Activated T-cell treated with anti-CD3 and anti-CD28 coated beads, Interleukin-2, amount 50 U/mL, for 72 hours (primary cell): ENCODE measurements around the gene BBX. TPM values are rescaled to one million over a fixed set of nuclear protein-coding genes. Genes with fewer than 3 reads are reported as not detected.

Experiments
- ATAC-seq, 2 donors: fragments of 150-1000 bp; cut with Tn5 transposase; replicated peaks in 1 of 2; 2 replicates each; pipeline ENCODE4 v1.10.0; 2021; ENCODE audit warnings: moderate library complexity in 2 of 2, mild to moderate bottlenecking in 1 of 2
- DNase-seq, 2 donors: peaks; one replicate each; pipeline ENCODE4 v3.0.0; 2021 to 2022; ENCODE audit warnings: mixed read lengths in 1 of 2
- H3K27ac Mint-ChIP-seq: one replicate; pipeline ENCODE4 v1.8.0; 2022; ENCODE audit warnings: mild to moderate bottlenecking, moderate library complexity, mixed read lengths
- H3K27me3 Mint-ChIP-seq: one replicate; pipeline ENCODE4 v1.8.0; 2022; ENCODE audit warnings: low read depth, mixed read lengths
- H3K36me3 Mint-ChIP-seq, 2 donors: one replicate each; pipeline ENCODE4 v1.8.0; 2022; ENCODE audit warnings: mixed read lengths in 2 of 2, mild to moderate bottlenecking in 1 of 2; ENCODE audit not compliant: insufficient read depth in 2 of 2
- H3K4me1 Mint-ChIP-seq: one replicate; pipeline ENCODE4 v1.8.0; 2022; ENCODE audit warnings: low read depth, mixed read lengths
- H3K4me3 Mint-ChIP-seq, 2 donors: one replicate each; pipeline ENCODE4 v1.8.0; 2022; ENCODE audit warnings: mild to moderate bottlenecking in 2 of 2, mixed read lengths in 2 of 2, moderate library complexity in 2 of 2
- H3K9me3 Mint-ChIP-seq, 2 donors: one replicate each; pipeline ENCODE4 v1.8.0; 2022; ENCODE audit warnings: mixed read lengths in 2 of 2
- total RNA-seq, 2 donors: library from RNA; stranded (reverse); gene quantifications; one replicate each; pipeline ENCODE4 v1.2.3, GENCODE V29; 2022

Gene BBX
- total RNA-seq, 2 donors from 2014 or later, result 65.0 to 65.1 TPM

- Mint-ChIP-seq H3K27ac (no peak overlapping the region), H3K4me3 (no peak overlapping the region), H3K4me1 (no peaks in the 10 kb centered on the region), H3K9me3 (no peaks in the 10 kb centered on the region), H3K36me3 (no peaks in the 10 kb centered on the region), H3K27me3 (peaks cover 17% of the 10 kb centered on the region)
- ATAC-seq (no peak), DNase-seq (peak; percentile 37 to 42)
Observed at GRCh38 chr3:107846279-107846852, 323.6 kb downstream of the BBX start.

- Mint-ChIP-seq H3K4me1 (no peaks in the 10 kb centered on the region), H3K36me3 (no peaks in the 10 kb centered on the region), H3K4me3 (no peak overlapping the region), H3K27me3 (peaks cover 17% of the 10 kb centered on the region), H3K27ac (no peak overlapping the region), H3K9me3 (peaks cover 0 to 3% of the 10 kb centered on the region in 2 donors)
- DNase-seq, result no peak
- no peak for ATAC-seq
Observed at GRCh38 chr3:107847791-107848190, 325.0 kb downstream of the BBX start.

GRCh38 chr3:107848351-107848915 is 325.7 kb downstream of the BBX start:
- Mint-ChIP-seq H3K4me1 (no peaks in the 10 kb centered on the region), H3K9me3 (peaks cover 0 to 4% of the 10 kb centered on the region in 2 donors), H3K4me3 (no peak overlapping the region), H3K27ac (no peak overlapping the region), H3K27me3 (peaks cover 17% of the 10 kb centered on the region), H3K36me3 (no peaks in the 10 kb centered on the region)
- no peak for ATAC-seq
- DNase-seq, result no peak

GRCh38 chr3:107850681-107851080 is 327.9 kb downstream of the BBX start:
- H3K27ac Mint-ChIP-seq, result no peak overlapping the region
- H3K4me1 Mint-ChIP-seq, result no peaks in the 10 kb centered on the region
- H3K36me3 Mint-ChIP-seq, result no peaks in the 10 kb centered on the region
- DNase-seq (no peak), ATAC-seq (peak in 1 of 2 donors; percentile 65)
- peaks cover 17% of the 10 kb centered on the region for H3K27me3 Mint-ChIP-seq
- H3K9me3 Mint-ChIP-seq, result peaks cover 0 to 4% of the 10 kb centered on the region in 2 donors
- no peak overlapping the region for H3K4me3 Mint-ChIP-seq

- H3K9me3 Mint-ChIP-seq, result peaks cover 0 to 4% of the 10 kb centered on the region in 2 donors
- H3K27me3 Mint-ChIP-seq, result peaks cover 12% of the 10 kb centered on the region
- no peaks in the 10 kb centered on the region for H3K36me3 Mint-ChIP-seq
- no peaks in the 10 kb centered on the region for H3K4me1 Mint-ChIP-seq
- DNase-seq, result no peak
- no peak overlapping the region for H3K4me3 Mint-ChIP-seq
- H3K27ac Mint-ChIP-seq, result no peak overlapping the region
- ATAC-seq, result no peak
Observed at GRCh38 chr3:107853821-107854220, 331.1 kb downstream of the BBX start.

- no peak overlapping the region for H3K27ac Mint-ChIP-seq
- H3K4me1 Mint-ChIP-seq, result no peaks in the 10 kb centered on the region
- H3K4me3 Mint-ChIP-seq, result no peak overlapping the region
- no peaks in the 10 kb centered on the region for H3K36me3 Mint-ChIP-seq
- H3K9me3 Mint-ChIP-seq, result peaks cover 0 to 4% of the 10 kb centered on the region in 2 donors
- DNase-seq (no peak), ATAC-seq (no peak)
- peaks cover 5% of the 10 kb centered on the region for H3K27me3 Mint-ChIP-seq
Observed at GRCh38 chr3:107854733-107855132, 332.0 kb downstream of the BBX start.

GRCh38 chr3:107855710-107856109 is 332.9 kb downstream of the BBX start:
- DNase-seq (no peak), ATAC-seq (peak; percentile 54 to 58)
- peaks cover 5% of the 10 kb centered on the region for H3K27me3 Mint-ChIP-seq
- no peaks in the 10 kb centered on the region for H3K36me3 Mint-ChIP-seq
- H3K4me3 Mint-ChIP-seq, result no peak overlapping the region
- peaks cover 0 to 4% of the 10 kb centered on the region in 2 donors for H3K9me3 Mint-ChIP-seq
- no peaks in the 10 kb centered on the region for H3K4me1 Mint-ChIP-seq
- H3K27ac Mint-ChIP-seq, result no peak overlapping the region

GRCh38 chr3:107857854-107858253 is 335.1 kb downstream of the BBX start:
- no peak overlapping the region for H3K27ac Mint-ChIP-seq
- H3K27me3 Mint-ChIP-seq, result peaks cover 5% of the 10 kb centered on the region
- no peak overlapping the region for H3K4me3 Mint-ChIP-seq
- ATAC-seq (no peak), DNase-seq (no peak)
- H3K36me3 Mint-ChIP-seq, result no peaks in the 10 kb centered on the region
- no peaks in the 10 kb centered on the region for H3K4me1 Mint-ChIP-seq
- H3K9me3 Mint-ChIP-seq, result no peaks in the 10 kb centered on the region

GRCh38 chr3:107858876-107859275 is 336.1 kb downstream of the BBX start:
- Mint-ChIP-seq H3K27me3 (peaks cover 5% of the 10 kb centered on the region), H3K27ac (no peak overlapping the region), H3K4me3 (no peak overlapping the region), H3K4me1 (no peaks in the 10 kb centered on the region), H3K9me3 (no peaks in the 10 kb centered on the region), H3K36me3 (no peaks in the 10 kb centered on the region)
- DNase-seq, result no peak
- no peak for ATAC-seq

Other genes starting within 250 kb of the BBX start
- not detected for gene CCDC54, start 145.5 kb upstream of the BBX start, total RNA-seq